Endodermal cell (in vitro differentiated cells): Measurements from ENCODE around the gene ANGEL1. TPM values are rescaled to one million over a fixed set of nuclear protein-coding genes. Genes with fewer than 3 reads are reported as not detected.

ENCODE experiments used
- DNase-seq: peaks from one replicate; pipeline ENCODE4 v3.0.0-alpha.2; 2017
- H3K27ac ChIP-seq: 2 replicates; pipeline ENCODE4 v1.5.1; 2013; ENCODE audit warnings: mild to moderate bottlenecking, low read depth, low read length, moderate library complexity
- H3K27me3 ChIP-seq: 2 replicates; pipeline ENCODE4 v1.6.1; 2013; ENCODE audit warnings: mild to moderate bottlenecking, low read length, moderate library complexity; ENCODE audit not compliant: insufficient read depth, control insufficient read depth, poor library complexity, severe bottlenecking
- H3K36me3 ChIP-seq: 2 replicates; pipeline ENCODE4 v1.7.0; 2013; ENCODE audit warnings: mild to moderate bottlenecking, low read length, moderate library complexity; ENCODE audit not compliant: control insufficient read depth, insufficient read depth
- H3K4me1 ChIP-seq: one replicate; pipeline ENCODE4 v1.7.0; 2013; ENCODE audit warnings: low read length; ENCODE audit not compliant: control insufficient read depth, insufficient read depth
- H3K4me3 ChIP-seq: 2 replicates; pipeline ENCODE4 v1.5.1; 2013; ENCODE audit warnings: mild to moderate bottlenecking, low read length, moderate library complexity
- H3K9ac ChIP-seq: 2 replicates; pipeline ENCODE4 v1.6.1; 2013; ENCODE audit warnings: mild to moderate bottlenecking, low read length, moderate library complexity; ENCODE audit not compliant: poor library complexity, severe bottlenecking; ENCODE audit errors: extremely low read depth
- H3K9me3 ChIP-seq: 2 replicates; pipeline ENCODE4 v1.6.1; 2013; ENCODE audit warnings: mild to moderate bottlenecking, low read length, moderate library complexity; ENCODE audit not compliant: control insufficient read depth
- H3K27ac Mint-ChIP-seq: 2 replicates; pipeline ENCODE4 v1.8.0; 2020; ENCODE audit warnings: mixed read lengths
- H3K27me3 Mint-ChIP-seq: 2 replicates; pipeline ENCODE4 v1.8.0; 2021; ENCODE audit warnings: mild to moderate bottlenecking, mixed read lengths; ENCODE audit not compliant: insufficient read depth
- H3K36me3 Mint-ChIP-seq: 2 replicates; pipeline ENCODE4 v1.8.0; 2020; ENCODE audit warnings: low read depth, mixed read lengths
- H3K4me1 Mint-ChIP-seq: 2 replicates; pipeline ENCODE4 v1.8.0; 2020; ENCODE audit warnings: mixed read lengths
- H3K4me3 Mint-ChIP-seq: 2 replicates; pipeline ENCODE4 v1.8.0; 2020; ENCODE audit warnings: mild to moderate bottlenecking, moderate library complexity, mixed read lengths
- H3K9me3 Mint-ChIP-seq: 2 replicates; pipeline ENCODE4 v1.8.0; 2020; ENCODE audit warnings: mild to moderate bottlenecking, mixed read lengths
- CTCF ChIP-seq: fragments of 200-600 bp; sonication (generic); conservative IDR thresholded peaks from 2 replicates; pipeline ENCODE4 v1.5.0; 2021; ENCODE audit warnings: antibody characterized with exemption, mild to moderate bottlenecking
- WGBS, 2 experiments: methylation state at CpG; one replicate each; pipeline versions ENCODE4 v1.1.5 to v1.1.7; 2013; ENCODE audit warnings: missing lambda C conversion rate in 2 of 2, mixed read lengths in 1 of 2; ENCODE audit not compliant: insufficient coverage in 1 of 2, insufficient read length in 1 of 2; 5-methylcytosine and 5-hydroxymethylcytosine counted together
- total RNA-seq, 2 donors: library from RNA; stranded (reverse); fragmentation: NEBNext Ultra II Directional in 1 of 2; extraction: Animal tissue kit (Norgen Biotek cat#: 25700) in 1 of 2; gene quantifications; 2 replicates in 1 of 2; 3 replicates in 1 of 2; pipeline ENCODE4 v1.2.1, GENCODE V29; 2021

ANGEL1 gene
- total RNA-seq, 2 donors from 2014 or later, result 21.5 to 32.5 TPM

- H3K4me3 Mint-ChIP-seq, result no peak overlapping the region
- peaks cover 15% of the 10 kb centered on the region for H3K36me3 Mint-ChIP-seq
- WGBS, 2 experiments, result 87 to 93% methylated on average over 8 to 16 of the region's 16 CpGs
- Histone ChIP-seq H3K36me3 (peaks cover 9% of the 10 kb centered on the region), H3K9me3 (no peaks in the 10 kb centered on the region), H3K27ac (no peak overlapping the region), H3K9ac (no peak overlapping the region), H3K4me3 (no peak overlapping the region), H3K27me3 (no peaks in the 10 kb centered on the region), H3K4me1 (no peaks in the 10 kb centered on the region)
- no peak overlapping the region for H3K27ac Mint-ChIP-seq
- TF ChIP-seq CTCF, result no peak
- H3K4me1 Mint-ChIP-seq, result peaks cover 10% of the 10 kb centered on the region
- no peaks in the 10 kb centered on the region for H3K9me3 Mint-ChIP-seq
- no peaks in the 10 kb centered on the region for H3K27me3 Mint-ChIP-seq
- DNase-seq, result peak; percentile 43
Observed at GRCh38 chr14:76778546-76779215, 34.0 kb downstream of the ANGEL1 start.

- Mint-ChIP-seq H3K4me1 (peaks cover 14% of the 10 kb centered on the region), H3K4me3 (no peak overlapping the region), H3K9me3 (no peaks in the 10 kb centered on the region), H3K27ac (no peak overlapping the region), H3K27me3 (no peaks in the 10 kb centered on the region), H3K36me3 (peaks cover 13% of the 10 kb centered on the region)
- peak; percentile 43 for DNase-seq
- H3K36me3 ChIP-seq, result peaks cover 5% of the 10 kb centered on the region
- H3K27me3 ChIP-seq, result no peaks in the 10 kb centered on the region
- no peaks in the 10 kb centered on the region for H3K9me3 ChIP-seq
- H3K27ac ChIP-seq, result no peak overlapping the region
- H3K9ac ChIP-seq, result no peak overlapping the region
- WGBS, 2 experiments, result 91% methylated on average over 6 of the region's 9 CpGs; no CpG with 5 or more reads in 1 of the 2 experiments
- no peak for TF ChIP-seq CTCF
- H3K4me3 ChIP-seq, result no peak overlapping the region
- peaks cover under 1% of the 10 kb centered on the region for H3K4me1 ChIP-seq
Observed at GRCh38 chr14:76777721-76778120, 35.0 kb downstream of the ANGEL1 start.

GRCh38 chr14:76776428-76777251, 36.0 kb downstream of the ANGEL1 start:
- no peaks in the 10 kb centered on the region for H3K27me3 Mint-ChIP-seq

More at GRCh38 chr14:76776428-76777251, 36.0 kb downstream of the ANGEL1 start:
- H3K9me3 Mint-ChIP-seq, result no peaks in the 10 kb centered on the region
- peaks cover 2% of the 10 kb centered on the region for H3K36me3 ChIP-seq
- H3K27ac ChIP-seq, result no peak overlapping the region
- H3K27ac Mint-ChIP-seq, result no peak overlapping the region
- peaks cover 6% of the 10 kb centered on the region for H3K4me1 ChIP-seq
- no peaks in the 10 kb centered on the region for H3K9me3 ChIP-seq
- H3K4me3 ChIP-seq, result no peak overlapping the region
- WGBS, 2 experiments, result 82 to 89% methylated on average over 6 to 10 of the region's 10 CpGs
- H3K27me3 ChIP-seq, result no peaks in the 10 kb centered on the region
- DNase-seq, result peak; percentile 66
- H3K4me1 Mint-ChIP-seq, result peaks cover 20% of the 10 kb centered on the region
- peaks cover 9% of the 10 kb centered on the region for H3K36me3 Mint-ChIP-seq
- no peak overlapping the region for H3K4me3 Mint-ChIP-seq
- H3K9ac ChIP-seq, result no peak overlapping the region
- TF ChIP-seq CTCF, result peak; percentile 23
